HepG2 (cell line): Measurements from ENCODE around the gene CDK5R1. TPM values are rescaled to one million over a fixed set of nuclear protein-coding genes. Genes with fewer than 3 reads are reported as not detected.

ENCODE experiments used
- HCFC1 ChIP-seq: fragments of 150-350 bp; IDR thresholded peaks from 2 replicates; pipeline ENCODE4 v1.6.1; 2014; ENCODE audit warnings: low read depth, low read length
- IKZF5 ChIP-seq: IDR thresholded peaks from 2 replicates; pipeline ENCODE4 v1.6.1; 2018; ENCODE audit warnings: missing genetic modification reagents, mild to moderate bottlenecking, missing compliant biosample characterization
- MED8 ChIP-seq: sonication (generic); formaldehyde crosslinking; IDR thresholded peaks from 2 replicates; pipeline ENCODE4 v1.8.1; 2023; ENCODE audit warnings: mild to moderate bottlenecking, missing genetic modification reagents; ENCODE audit not compliant: insufficient replicate concordance
- SALL2 ChIP-seq: sonication (generic); formaldehyde crosslinking; IDR thresholded peaks from 2 replicates; pipeline ENCODE4 v1.8.1; 2023; ENCODE audit warnings: mild to moderate bottlenecking, missing genetic modification reagents, inconsistent platforms
- TEF ChIP-seq: sonication (generic); formaldehyde crosslinking; IDR thresholded peaks from 2 replicates; pipeline ENCODE4 v1.5.0; 2020; ENCODE audit warnings: missing genetic modification reagents
- ZBTB20 ChIP-seq: sonication (generic); formaldehyde crosslinking; IDR thresholded peaks from 2 replicates; pipeline ENCODE4 v1.8.1; 2023; ENCODE audit warnings: missing genetic modification reagents, low read depth, mild to moderate bottlenecking, borderline replicate concordance
- ZBTB40 ChIP-seq, 2 experiments: fragments of 450-650 bp in 1 of 2; sonication (generic) in 1 of 2; formaldehyde crosslinking in 1 of 2; IDR thresholded peaks; 2 replicates each; pipeline versions ENCODE4 v1.6.1 to v1.8.0; 2016 to 2022; ENCODE audit warnings: antibody characterized with exemption in 1 of 2, mild to moderate bottlenecking in 1 of 2, missing genetic modification reagents in 1 of 2
- ZNF24 ChIP-seq: fragments of 450-650 bp; IDR thresholded peaks from 2 replicates; pipeline ENCODE4 v1.6.1; 2017; ENCODE audit warnings: antibody characterized with exemption, mild to moderate bottlenecking
- ZNF350 ChIP-seq: sonication (generic); formaldehyde crosslinking; IDR thresholded peaks from 2 replicates; pipeline ENCODE4 v1.4.0; 2020; ENCODE audit warnings: mild to moderate bottlenecking, low read depth, missing genetic modification reagents, borderline replicate concordance
- ZNF609 ChIP-seq: sonication (generic); formaldehyde crosslinking; IDR thresholded peaks from 2 replicates; pipeline ENCODE4 v1.4.0; 2020; ENCODE audit warnings: mild to moderate bottlenecking, missing genetic modification reagents, borderline replicate concordance
- polyA plus RNA-seq, 8 experiments: library from polyadenylated mRNA; depleted of rRNA in 3 of 8; stranded (reverse) in 7 of 8; unstranded in 1 of 8; fragments of >200 nt; fragmentation: Illumina TruSeq in 4 of 8; extraction: Trizol in 4 of 8; gene quantifications; 2 replicates each; pipeline versions ENCODE4 v1.2.1 to v1.2.3, GENCODE V29; 2011 to 2016; ENCODE audit warnings: low read depth in 4 of 8, missing spikeins in 1 of 8, mixed read lengths in 1 of 8; ENCODE audit not compliant: insufficient read depth in 1 of 8
- total RNA-seq, 5 experiments: library from RNA; depleted of rRNA; stranded (reverse); fragments of >200 nt; fragmentation: Illumina TruSeq; extraction: Trizol; gene quantifications; 2 replicates each; pipeline ENCODE4 v1.2.3, GENCODE V29; 2016; ENCODE audit warnings: low read depth in 1 of 5

The CDK5R1 gene
- total and polyA plus RNA-seq, 2 of the 13 experiments (the other 11 are each of a cell fraction or from before 2014, with no cell fraction given), result 1.1 to 3.9 TPM

GRCh38 chr17:32444301-32445073 is 42.3 kb upstream of the CDK5R1 start, which contains the start of gene PSMD11 (continued):
- TF ChIP-seq HCFC1 (peak; percentile 96), ZNF24 (0 out of 2 replicates have a peak, but pooled peaks have one; percentile 46), IKZF5 (CRISPR knock-in tag) (peak; percentile 95; the same call in 1 of the 2 replicates), SALL2 (peak; percentile 30; the same call in 1 of the 2 replicates), ZBTB20 (no peak; the same call in 1 of the 2 replicates), MED8 (CRISPR knock-in tag) (peak; percentile 62), ZNF350 (CRISPR knock-in tag) (peak; percentile 66; the same call in 1 of the 2 replicates), ZBTB40 (IDR thresholded peaks at IDR 0.05) (peak; percentile 91), ZBTB40 (CRISPR knock-in tag; IDR thresholded peaks at IDR 0.05) (peak; percentile 80; the same call in 1 of the 2 replicates), TEF (peak; percentile 54; the same call in 1 of the 2 replicates), ZNF609 (CRISPR knock-in tag) (peak; percentile 20; the same call in 1 of the 2 replicates)
